GM04503 (cell line): ENCODE results near the gene BMERB1.
"Not testable (repeated sequence)": the region's sequence is repeated elsewhere in the genome, so short reads cannot be mapped to it uniquely, and the experiment has no call there.

Experiments used
- DNase-seq: peaks from one replicate; pipeline ENCODE4 v3.0.0-alpha.2; 2012; ENCODE audit warnings: low read depth

BMERB1 gene

DNA sequence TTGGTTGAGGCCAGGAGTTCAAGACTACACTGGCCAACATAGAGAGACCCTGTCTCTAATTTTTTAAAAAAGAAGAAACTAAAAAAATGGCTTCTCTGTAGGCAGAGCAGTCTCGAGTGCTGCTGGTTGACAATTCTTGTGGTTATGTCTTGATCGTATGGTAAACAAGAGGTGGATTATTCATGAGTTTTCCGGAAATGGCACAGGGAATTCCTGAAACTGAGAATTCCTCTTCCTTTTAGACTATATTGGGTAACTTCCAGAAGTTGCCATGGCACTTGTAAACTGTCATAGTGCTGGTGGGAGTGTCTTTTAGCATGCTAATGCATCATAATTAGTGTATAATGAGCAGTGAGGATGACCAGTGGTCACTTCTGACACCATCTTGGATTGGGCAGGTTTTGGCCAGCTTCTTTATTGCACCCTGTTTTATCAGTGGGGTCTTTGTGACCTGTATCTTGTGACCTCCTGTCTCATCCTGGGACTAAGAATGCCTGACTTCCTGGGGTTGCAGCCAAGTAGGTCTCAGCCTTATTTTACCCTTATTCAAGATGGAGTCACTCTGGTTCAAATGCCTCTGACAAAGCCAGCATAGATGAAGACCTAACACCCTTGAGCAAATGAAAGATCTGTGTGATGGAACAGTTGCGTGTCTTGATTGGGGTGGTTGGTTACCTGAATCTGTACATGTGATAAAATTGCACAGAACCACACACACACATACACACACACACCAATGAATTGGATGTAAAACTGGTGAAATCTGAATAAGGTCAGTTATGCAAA lies 30.2 kb downstream of the BMERB1 start:
- no peak for DNase-seq

DNA sequence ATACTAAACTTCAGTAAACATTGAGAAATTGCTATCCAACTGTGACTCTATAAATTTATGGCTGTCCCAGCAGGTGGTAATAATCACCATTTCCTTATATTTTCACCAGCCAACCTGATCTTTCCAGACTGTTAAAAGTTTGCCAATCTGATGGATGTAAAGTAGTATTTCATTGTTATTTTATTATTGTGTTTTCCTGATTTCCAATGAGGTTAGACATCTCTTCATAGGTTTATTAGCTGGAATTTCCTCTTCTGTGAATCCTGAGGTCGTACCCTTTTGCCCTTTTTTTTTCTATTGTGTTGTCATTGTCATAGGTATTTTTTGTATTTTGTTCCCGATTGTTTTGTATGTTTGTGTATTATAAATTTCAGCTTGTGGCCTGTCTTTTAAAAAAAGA lies 31.7 kb downstream of the BMERB1 start:
- DNase-seq: no peak

DNA sequence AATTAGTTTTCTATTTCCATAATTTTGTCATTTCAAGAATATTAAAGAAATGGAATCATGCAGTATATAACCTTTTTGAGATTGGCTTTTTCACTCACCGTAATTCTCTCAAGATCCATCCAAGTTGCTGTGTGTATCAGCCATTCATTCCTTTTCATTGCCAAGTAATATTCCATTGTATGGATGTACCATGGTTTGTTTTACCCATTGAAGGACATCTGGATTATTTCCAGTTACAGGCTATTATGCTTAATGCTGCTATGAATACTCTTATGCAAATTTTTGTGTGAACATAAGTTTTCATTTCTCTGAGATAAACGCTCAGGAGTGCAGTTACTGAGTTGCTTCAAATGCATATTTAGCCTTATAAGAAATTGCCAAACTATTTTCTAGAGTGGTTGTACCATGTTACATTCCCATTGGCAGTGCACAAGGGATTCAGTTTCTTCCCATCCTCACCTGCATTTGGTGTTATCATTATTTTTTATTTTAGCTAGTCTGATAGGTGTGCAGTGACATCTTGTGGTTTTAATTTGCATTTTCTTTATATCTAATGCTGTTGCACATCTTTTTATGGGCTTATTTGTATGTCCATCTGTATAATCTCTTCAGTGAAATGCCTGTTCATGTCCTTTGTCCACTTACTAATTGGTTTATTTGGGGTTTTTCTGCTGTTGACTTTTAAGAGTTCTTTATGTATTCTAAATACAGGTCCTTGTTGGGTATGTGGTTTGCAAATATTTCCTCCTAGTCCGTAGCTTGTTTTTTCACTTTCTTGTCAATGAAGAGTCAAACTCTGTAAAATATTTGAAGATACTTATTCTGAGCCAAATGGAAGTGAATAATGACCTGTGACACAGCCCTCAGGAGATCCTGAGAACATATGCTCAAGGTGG lies 32.7 kb downstream of the BMERB1 start:
- DNase-seq: no peak

DNA sequence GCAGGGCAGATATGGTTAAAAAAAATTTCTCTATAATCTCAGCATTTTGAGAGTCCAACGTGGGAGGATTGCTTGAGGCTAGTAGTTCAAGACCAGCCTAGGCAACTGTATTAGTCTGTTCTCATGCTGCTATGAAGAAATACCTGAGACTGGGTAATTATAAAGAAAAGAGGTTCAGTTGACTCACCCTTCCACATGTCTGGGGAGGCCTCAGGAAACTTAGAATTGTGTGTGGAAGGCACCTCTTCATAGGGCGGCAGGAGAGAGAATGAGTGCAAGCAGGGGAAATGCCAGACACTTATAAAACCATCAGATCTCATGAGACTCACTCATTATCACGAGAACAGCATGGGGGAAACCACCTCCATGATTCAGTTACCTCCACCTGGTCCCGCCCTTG lies 42.6 kb downstream of the BMERB1 start:
- DNase-seq: not testable (repeated sequence)

DNA sequence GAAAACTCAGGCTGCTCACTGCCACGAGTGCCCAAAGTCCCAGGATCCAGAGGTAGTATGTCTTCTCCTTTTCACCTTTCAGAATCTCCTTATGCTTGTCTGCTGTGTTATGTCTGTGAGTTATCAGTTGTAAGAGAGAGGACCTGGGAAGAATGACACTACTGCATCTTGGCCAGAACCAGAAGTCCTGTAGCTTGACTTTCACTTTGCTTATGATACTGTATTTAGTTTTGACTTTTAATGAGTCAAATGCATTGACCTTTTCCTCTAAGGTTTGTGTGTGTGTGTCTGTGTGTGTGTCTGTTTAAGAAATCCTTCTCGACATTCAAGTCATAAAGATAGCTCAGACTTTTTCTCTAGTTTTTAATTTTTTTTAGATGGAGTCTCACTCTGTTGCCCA lies 43.4 kb downstream of the BMERB1 start:
- DNase-seq: no peak

DNA sequence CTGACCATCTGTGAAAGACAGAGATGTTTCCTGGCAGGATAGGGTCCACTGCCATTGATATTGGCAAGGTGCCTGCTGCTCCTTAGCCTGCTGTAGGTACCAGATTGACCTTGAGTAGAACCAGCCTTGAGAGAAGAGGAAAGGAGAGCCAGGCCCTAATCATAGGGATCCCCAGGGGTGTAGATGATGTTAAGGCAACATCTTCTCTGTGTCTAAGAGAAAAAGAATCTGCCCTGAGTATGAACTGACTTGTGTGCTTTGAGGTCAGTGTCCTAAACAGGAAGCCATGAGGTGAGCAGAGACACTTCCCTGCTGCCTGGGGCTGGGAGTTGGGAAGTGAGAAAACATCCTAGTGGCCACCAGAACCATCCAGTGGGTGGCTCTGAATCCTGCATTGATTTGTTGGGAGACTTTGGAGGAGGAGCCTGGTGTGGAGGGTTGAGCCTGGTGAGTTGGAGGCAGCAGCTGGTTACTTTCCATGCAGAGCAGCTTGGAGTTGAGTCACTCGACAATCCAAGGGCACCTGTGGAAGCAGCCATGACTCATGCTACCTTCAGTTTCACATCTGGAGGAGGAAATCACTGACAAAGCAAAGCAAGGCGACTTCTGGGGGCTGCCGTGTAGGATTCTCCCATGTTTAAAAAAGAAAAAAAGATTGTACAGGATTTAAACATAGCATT lies 47.8 kb downstream of the BMERB1 start:
- DNase-seq: peak; percentile 90

GRCh38 chr16:15482748-15483298 lies 48.4 kb downstream of the BMERB1 start:
- DNase-seq: no peak

GRCh38 chr16:15483857-15484256 lies 49.5 kb downstream of the BMERB1 start:
- no peak for DNase-seq

DNA sequence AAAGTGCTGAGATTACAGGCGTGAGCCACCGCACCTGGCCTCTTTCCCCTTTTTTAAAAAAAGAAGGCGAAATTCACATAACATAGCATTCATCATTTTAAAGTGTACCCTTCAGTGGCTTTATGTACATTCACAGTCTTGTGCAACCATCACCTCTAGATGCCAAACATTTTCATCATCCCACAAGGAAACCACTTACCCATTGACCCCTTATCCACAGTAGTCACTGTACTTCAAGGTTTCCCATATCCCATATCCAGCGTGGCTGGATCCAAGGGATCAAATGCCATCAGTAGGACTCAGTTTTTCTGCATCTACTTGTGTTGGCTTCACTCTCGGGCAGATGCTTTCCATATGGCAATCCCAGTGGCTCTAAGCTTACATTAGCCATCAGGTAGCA lies 50.3 kb downstream of the BMERB1 start:
- no peak for DNase-seq

DNA sequence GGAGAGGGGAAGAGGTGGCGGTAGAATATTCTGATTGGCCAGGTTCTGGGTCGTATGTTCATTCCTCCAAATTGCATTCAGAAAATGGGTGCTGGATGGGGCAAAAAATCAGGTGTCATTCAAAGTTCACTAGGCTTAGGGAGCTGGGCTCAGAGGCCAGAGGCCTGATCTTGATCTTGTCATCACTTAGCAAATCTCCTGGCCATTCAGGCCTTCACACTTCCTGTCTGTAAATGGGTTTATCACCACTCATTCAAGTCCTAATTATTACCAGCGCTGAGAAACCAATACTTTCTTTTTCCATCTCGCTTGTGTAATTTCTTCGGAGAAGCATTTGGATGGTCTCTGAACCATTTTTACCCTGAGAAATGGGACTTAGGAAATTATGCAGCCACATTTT lies 50.8 kb downstream of the BMERB1 start:
- DNase-seq: no peak

DNA sequence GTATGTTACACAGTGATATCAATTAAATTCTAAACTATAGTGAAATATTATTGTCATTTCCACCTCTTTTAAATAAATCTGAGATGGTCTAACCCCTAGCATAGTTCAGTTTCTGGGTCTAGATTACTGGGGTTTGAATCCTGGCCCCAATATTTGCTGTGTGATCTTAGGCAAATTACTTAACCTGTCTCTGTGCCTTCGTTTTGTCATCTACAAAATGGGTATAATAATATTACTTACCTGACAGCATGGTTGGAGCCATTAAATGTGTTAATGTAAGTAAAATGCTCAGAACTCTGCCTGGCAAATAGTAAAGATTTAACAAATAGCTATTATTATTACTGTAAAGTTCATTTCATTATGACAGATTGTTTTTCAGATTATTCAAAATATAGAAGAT lies 52.3 kb downstream of the BMERB1 start:
- DNase-seq: no peak

- DNase-seq: no peak
Measured at GRCh38 chr16:15487336-15488284, 53.2 kb downstream of the BMERB1 start.

GRCh38 chr16:15489016-15489415 lies 54.6 kb downstream of the BMERB1 start:
- no peak for DNase-seq

- DNase-seq: no peak
Measured at GRCh38 chr16:15490123-15490711, 55.8 kb downstream of the BMERB1 start.

DNA sequence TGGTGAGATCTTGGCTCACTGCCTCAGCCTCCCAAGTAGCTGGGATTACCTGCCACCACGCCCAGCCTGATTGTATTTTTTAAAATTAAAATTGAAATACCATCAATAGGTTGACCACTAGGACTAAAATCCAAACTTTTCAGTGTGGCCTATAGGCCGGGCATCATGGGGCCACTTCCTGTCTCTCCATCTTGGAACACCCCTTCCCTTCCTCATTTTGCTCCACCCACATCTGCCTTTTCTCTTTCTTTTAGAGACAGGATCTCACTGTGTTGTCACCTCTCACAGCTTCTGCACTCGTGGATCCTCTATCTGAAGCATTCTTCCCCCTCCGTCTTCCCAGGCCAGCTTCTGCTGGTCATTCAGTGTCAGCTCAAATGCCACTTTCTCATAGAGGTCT lies 57.0 kb downstream of the BMERB1 start:
- no peak for DNase-seq

DNA sequence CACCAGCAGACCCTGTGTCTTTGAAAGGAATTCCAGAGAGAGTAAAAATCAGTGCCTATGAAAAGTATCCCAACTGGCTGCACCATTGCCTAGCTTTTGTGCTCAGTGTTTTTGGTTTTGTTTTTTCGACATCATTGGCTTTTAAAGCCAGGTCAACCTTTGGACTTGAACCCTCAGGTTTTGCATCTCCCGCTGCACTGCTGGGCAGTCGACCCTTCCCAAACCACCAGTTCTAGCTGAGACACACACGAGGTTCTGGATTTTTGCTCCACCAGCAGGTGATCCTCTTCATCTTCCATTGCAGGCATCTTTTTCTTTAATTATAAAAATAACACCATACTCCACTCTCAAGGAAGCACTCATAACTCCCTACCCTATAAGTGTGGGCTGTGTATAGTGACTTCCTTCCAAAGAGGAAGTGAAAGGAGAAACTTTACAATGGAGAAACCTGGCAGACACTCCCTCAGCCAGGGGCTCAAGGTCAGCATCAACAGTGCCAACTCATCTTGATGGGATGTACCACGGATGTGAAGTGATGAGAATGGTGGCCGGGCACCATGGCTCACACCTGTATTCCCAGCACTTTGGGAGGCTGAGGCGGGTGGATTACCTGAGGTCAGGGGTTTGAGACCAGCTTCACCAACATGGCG lies 57.8 kb downstream of the BMERB1 start:
- DNase-seq: no peak

- DNase-seq: peak; percentile 91
Measured at GRCh38 chr16:15493466-15494180, 59.2 kb downstream of the BMERB1 start.

- peak; percentile 51 for DNase-seq
Measured at GRCh38 chr16:15494236-15494635, 59.8 kb downstream of the BMERB1 start.

DNA sequence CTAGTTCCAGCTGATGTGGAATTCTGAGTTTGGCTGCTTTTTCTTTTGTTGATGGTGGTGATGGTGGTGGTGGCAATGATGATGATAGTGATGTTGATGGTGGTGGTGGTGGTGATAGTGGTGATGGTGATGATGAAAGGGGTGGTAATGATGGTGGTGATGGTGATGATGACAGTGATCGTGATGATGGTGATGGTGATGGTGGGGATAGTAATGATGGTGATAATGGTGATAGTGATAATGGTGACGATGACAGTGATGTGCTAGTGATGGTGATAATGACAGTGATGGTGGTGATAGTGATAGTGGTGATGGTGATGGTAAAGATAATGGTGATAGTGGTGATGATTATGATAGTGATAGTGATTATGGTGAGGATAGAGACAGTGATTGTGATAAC lies 61.5 kb downstream of the BMERB1 start:
- no peak for DNase-seq
